ENCODE results near the gene WBP11. TPM values are rescaled to one million over a fixed set of nuclear protein-coding genes. Genes with fewer than 3 reads are reported as not detected.
"Not testable (repeated sequence)": the region's sequence is repeated elsewhere in the genome, so short reads cannot be mapped to it uniquely, and the experiment has no call there.

Gene WBP11
- total RNA-seq, 2 experiments from 2014 or later = 102 to 116 TPM

GRCh38 chr12:14766649-14767215, 36.5 kb downstream of the WBP11 start:
- no peak for DNase-seq
- CTCF ChIA-PET = no interaction called here
- Mint-ChIP-seq H3K27ac (peak overlapping the region; percentile 58), H3K4me3 (peak overlapping the region; percentile 18), H3K36me3 (peaks cover 67% of the 10 kb centered on the region), H3K4me1 (peaks cover 32% of the 10 kb centered on the region), H3K27me3 (no peaks in the 10 kb centered on the region), H3K9me3 (ENCODE audit: low read depth) (peaks cover 10% of the 10 kb centered on the region)
- no peak for ATAC-seq

- H3K4me3 Mint-ChIP-seq, DNase-seq, CTCF ChIA-PET, ATAC-seq, H3K27me3 Mint-ChIP-seq: not testable (repeated sequence)
- Mint-ChIP-seq H3K9me3 (ENCODE audit: low read depth) (peaks cover 11% of the 10 kb centered on the region), H3K36me3 (peaks cover 73% of the 10 kb centered on the region), H3K27ac (peak overlapping the region; percentile 6), H3K4me1 (peaks cover 31% of the 10 kb centered on the region)
Observed at GRCh38 chr12:14766020-14766419, 37.3 kb downstream of the WBP11 start.

- Mint-ChIP-seq H3K4me1 (peaks cover 31% of the 10 kb centered on the region), H3K9me3 (ENCODE audit: low read depth) (peaks cover 11% of the 10 kb centered on the region), H3K4me3 (no peak overlapping the region), H3K36me3 (peaks cover 74% of the 10 kb centered on the region), H3K27ac (no peak overlapping the region), H3K27me3 (no peaks in the 10 kb centered on the region)
- CTCF ChIA-PET = no interaction called here
- DNase-seq (no peak), ATAC-seq (no peak)
Observed at GRCh38 chr12:14765398-14765797, 37.9 kb downstream of the WBP11 start.

DNA sequence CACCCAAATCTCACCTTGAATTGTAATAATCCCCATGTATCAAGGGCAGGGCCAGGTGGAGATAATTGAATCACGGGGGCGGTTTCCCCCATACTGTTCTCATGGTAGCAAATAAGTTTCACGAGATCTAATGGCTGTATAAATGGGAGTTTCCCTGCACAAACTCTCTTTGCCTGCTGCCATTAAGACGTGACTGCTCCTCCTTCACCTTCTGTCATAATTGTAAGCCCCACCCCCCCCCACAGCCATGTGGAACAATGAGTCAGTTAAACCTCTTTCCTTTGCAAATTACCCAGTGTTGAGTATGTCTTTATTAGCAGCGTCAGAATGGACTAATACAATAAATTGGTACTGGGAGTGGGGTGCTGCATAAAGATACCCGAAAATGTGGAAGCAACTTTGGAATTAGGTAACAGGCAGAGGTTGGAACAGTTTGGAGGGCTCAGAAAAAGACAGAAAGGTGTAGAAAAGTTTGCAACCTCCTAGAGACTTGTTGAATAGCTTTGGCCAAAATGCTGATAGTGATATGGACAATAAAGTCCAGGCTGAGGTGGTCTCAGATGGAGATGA, 43.5 kb downstream of the WBP11 start:
- ATAC-seq, H3K27me3 Mint-ChIP-seq, H3K4me3 Mint-ChIP-seq, H3K27ac Mint-ChIP-seq, H3K4me1 Mint-ChIP-seq, CTCF ChIA-PET, DNase-seq: not testable (repeated sequence)
- Mint-ChIP-seq H3K9me3 (ENCODE audit: low read depth) (peaks cover 12% of the 10 kb centered on the region), H3K36me3 (peaks cover 40% of the 10 kb centered on the region)

- Mint-ChIP-seq H3K9me3 (ENCODE audit: low read depth) (peaks cover 7% of the 10 kb centered on the region), H3K27me3 (no peaks in the 10 kb centered on the region), H3K4me1 (no peaks in the 10 kb centered on the region), H3K27ac (no peak overlapping the region), H3K4me3 (no peak overlapping the region), H3K36me3 (peaks cover 20% of the 10 kb centered on the region)
- no peak for DNase-seq
- no peak for ATAC-seq
- CTCF ChIA-PET = no interaction called here
Observed at GRCh38 chr12:14756334-14757143, 46.7 kb downstream of the WBP11 start.

DNA sequence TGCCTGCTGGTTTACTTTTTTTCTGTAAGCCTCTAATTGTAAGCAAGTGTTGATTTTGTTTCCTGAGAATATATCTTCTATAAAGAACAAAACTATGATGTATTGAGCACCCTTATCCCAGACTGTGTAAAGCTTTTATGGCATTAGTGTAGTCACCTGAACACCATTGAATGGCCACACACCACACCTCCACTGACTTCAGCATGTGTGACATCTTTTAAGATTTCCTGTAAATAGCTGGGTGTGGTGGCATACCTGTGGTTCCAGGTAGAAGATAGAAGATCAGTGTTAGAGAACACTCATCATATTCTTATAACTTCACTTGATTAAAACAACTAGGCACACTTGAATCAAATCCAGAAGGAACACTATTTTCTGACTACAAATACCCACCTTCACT, 51.3 kb downstream of the WBP11 start:
- Mint-ChIP-seq H3K27ac (no peak overlapping the region), H3K4me1 (no peaks in the 10 kb centered on the region), H3K36me3 (peaks cover 2% of the 10 kb centered on the region), H3K27me3 (no peaks in the 10 kb centered on the region), H3K9me3 (ENCODE audit: low read depth) (no peaks in the 10 kb centered on the region), H3K4me3 (no peak overlapping the region)
- DNase-seq = no peak
- CTCF ChIA-PET = no interaction called here
- no peak for ATAC-seq

GRCh38 chr12:14743061-14743460, 60.2 kb downstream of the WBP11 start:
- no peaks in the 10 kb centered on the region for H3K27me3 Mint-ChIP-seq
- peaks cover 2% of the 10 kb centered on the region for H3K9me3 Mint-ChIP-seq (ENCODE audit: low read depth)
- H3K36me3 Mint-ChIP-seq = peaks cover 14% of the 10 kb centered on the region
- no peak for ATAC-seq
- H3K4me1 Mint-ChIP-seq = no peaks in the 10 kb centered on the region
- DNase-seq = no peak
- no peak overlapping the region for H3K27ac Mint-ChIP-seq
- no peak overlapping the region for H3K4me3 Mint-ChIP-seq
- CTCF ChIA-PET = no interaction called here

DNA sequence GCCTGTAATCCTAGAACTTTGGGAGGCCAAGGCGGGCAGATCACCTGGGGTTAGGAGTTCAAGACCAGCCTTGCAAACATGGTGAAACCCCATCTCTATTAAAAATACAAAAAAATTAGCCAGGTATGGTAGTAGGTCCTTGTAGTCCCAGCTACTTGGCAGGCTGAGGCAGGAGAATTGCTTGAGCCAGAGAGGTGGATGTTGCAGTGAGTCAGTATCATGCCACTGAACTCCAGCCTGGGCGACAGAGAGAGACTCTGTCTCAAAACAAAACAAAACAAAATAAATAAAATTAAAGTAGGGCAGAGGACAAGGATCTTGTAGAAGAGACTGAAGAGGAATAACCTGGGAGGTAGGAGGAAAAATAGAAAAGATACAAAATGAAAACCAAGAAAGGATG, 61.3 kb downstream of the WBP11 start:
- DNase-seq (no peak), ATAC-seq (no peak)
- Mint-ChIP-seq H3K9me3 (ENCODE audit: low read depth) (peaks cover 2% of the 10 kb centered on the region), H3K27ac (no peak overlapping the region), H3K27me3 (no peaks in the 10 kb centered on the region), H3K36me3 (peaks cover 14% of the 10 kb centered on the region), H3K4me1 (no peaks in the 10 kb centered on the region), H3K4me3 (no peak overlapping the region)
- CTCF ChIA-PET = interaction anchor here (2.9 kb wide), 1 partner anchor 19 kb away, joined by 11 read pairs; no protein-coding TSS in a partner anchor

- Mint-ChIP-seq H3K9me3 (ENCODE audit: low read depth) (peaks cover 2% of the 10 kb centered on the region), H3K27ac (no peak overlapping the region), H3K27me3 (no peaks in the 10 kb centered on the region), H3K4me3 (no peak overlapping the region), H3K36me3 (peaks cover 14% of the 10 kb centered on the region), H3K4me1 (no peaks in the 10 kb centered on the region)
- ATAC-seq (no peak), DNase-seq (no peak)
- CTCF ChIA-PET = interaction anchor here (1.0 to 2.9 kb wide), 2 partner anchors 18 to 28 kb away, joined by 3 to 11 read pairs; no protein-coding TSS in a partner anchor
Observed at GRCh38 chr12:14741153-14741552, 62.1 kb downstream of the WBP11 start.

DNA sequence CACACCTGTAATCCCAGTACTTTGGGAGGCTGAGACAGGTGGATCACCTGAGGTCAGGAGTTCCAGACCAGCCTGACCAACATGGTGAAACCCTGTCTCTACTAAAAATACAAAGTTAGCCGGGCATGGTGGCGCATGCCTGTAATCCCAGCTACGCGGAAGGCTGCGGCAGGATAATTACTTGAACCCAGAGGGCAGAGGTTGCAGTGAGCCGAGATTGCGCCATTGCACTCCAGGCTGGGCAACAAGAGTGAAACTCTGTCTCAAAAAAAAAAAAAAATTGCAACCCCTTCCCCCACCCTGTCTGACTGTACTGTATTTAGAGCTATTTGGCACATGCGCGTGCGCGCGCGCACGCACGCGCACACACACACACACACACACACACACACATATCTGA, 66.8 kb downstream of the WBP11 start:
- H3K9me3 Mint-ChIP-seq (ENCODE audit: low read depth); H3K36me3 Mint-ChIP-seq; DNase-seq; H3K4me3 Mint-ChIP-seq; H3K4me1 Mint-ChIP-seq; ATAC-seq; H3K27me3 Mint-ChIP-seq; H3K27ac Mint-ChIP-seq: not testable (repeated sequence)
- CTCF ChIA-PET = interaction anchor here (0.6 to 1.0 kb wide), 2 partner anchors 20 to 538 kb away, joined by 3 to 4 read pairs; no protein-coding TSS in a partner anchor

Other genes with a start within 250 kb of the WBP11 start
- not detected for gene PLBD1, start 235.6 kb downstream of the WBP11 start, total RNA-seq
- not detected for gene GUCY2C, start 106.9 kb downstream of the WBP11 start, total RNA-seq
- gene C12orf60, start 192 bp upstream of the WBP11 start, total RNA-seq = 1 to 10 TPM; 1.6 to 1.9 TPM
- not detected for gene SMCO3, start 10.7 kb upstream of the WBP11 start, total RNA-seq
- gene ART4, start 40.0 kb upstream of the WBP11 start, total RNA-seq = not detected
- gene MGP, start 82.4 kb upstream of the WBP11 start, total RNA-seq = not detected
- gene ERP27, start 135.1 kb upstream of the WBP11 start, total RNA-seq = 1 to 10 TPM; 5.4 to 7.7 TPM
- 1,000 to 10,000 TPM; 1,208 to 1,284 TPM for gene ARHGDIB, start 158.1 kb upstream of the WBP11 start, total RNA-seq
- gene PDE6H, start 169.6 kb upstream of the WBP11 start, total RNA-seq = not detected